Effector memory CD4-positive, alpha-beta T cell (primary cell): ENCODE results near the gene USP32.
"Not testable (repeated sequence)": the region's sequence is repeated elsewhere in the genome, so short reads cannot be mapped to it uniquely, and the experiment has no call there.

ENCODE experiments used
- DNase-seq, 3 donors: peaks; one replicate each; pipeline ENCODE4 v3.0.0-alpha.2; 2020
- H3K27ac ChIP-seq: 2 replicates; pipeline ENCODE4 v1.7.0; 2013; ENCODE audit warnings: mild to moderate bottlenecking, low read length, moderate library complexity; ENCODE audit not compliant: insufficient read depth, poor library complexity, severe bottlenecking
- H3K27me3 ChIP-seq: replicated peaks from 2 replicates; pipeline ENCODE4 v1.7.0; 2013; ENCODE audit warnings: mild to moderate bottlenecking, low read length; ENCODE audit not compliant: insufficient read depth, control insufficient read depth, poor library complexity, severe bottlenecking
- H3K36me3 ChIP-seq: 2 replicates; pipeline ENCODE4 v1.7.0; 2013; ENCODE audit warnings: mild to moderate bottlenecking, low read length, moderate library complexity; ENCODE audit not compliant: control insufficient read depth, insufficient read depth
- H3K4me1 ChIP-seq: 2 replicates; pipeline ENCODE4 v1.7.0; 2013; ENCODE audit warnings: low read length, mild to moderate bottlenecking; ENCODE audit not compliant: control insufficient read depth, insufficient read depth, poor library complexity, severe bottlenecking
- H3K4me3 ChIP-seq: 2 replicates; pipeline ENCODE4 v1.7.0; 2013; ENCODE audit warnings: low read length, low read depth, mild to moderate bottlenecking; ENCODE audit not compliant: insufficient read depth, poor library complexity, severe bottlenecking
- H3K9me3 ChIP-seq: 2 replicates; pipeline ENCODE4 v1.7.0; 2013; ENCODE audit warnings: mild to moderate bottlenecking, low read length, moderate library complexity; ENCODE audit not compliant: control insufficient read depth

Gene USP32

DNA sequence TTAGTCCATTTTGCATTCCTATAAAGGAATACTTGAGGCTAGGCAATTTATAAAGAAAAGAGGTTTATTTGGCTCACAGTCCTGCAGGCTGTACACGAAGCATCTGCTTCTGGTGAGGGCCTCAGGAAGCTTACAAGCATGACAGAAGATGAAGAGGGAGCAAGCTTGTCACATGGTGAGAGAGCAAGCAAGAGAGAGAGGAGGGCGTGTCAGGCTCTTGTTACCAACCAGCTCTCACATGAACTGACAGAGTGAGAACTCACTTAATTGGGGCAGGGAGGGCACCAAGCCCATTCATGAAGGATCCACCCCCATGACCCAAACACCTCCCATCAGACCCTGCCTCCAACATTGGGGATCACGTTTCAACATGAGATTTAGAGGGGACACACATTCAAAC is 31.9 kb upstream of the USP32 start:
- no peaks in the 10 kb centered on the region for H3K36me3 ChIP-seq
- H3K27ac ChIP-seq = no peak overlapping the region
- H3K4me1 ChIP-seq = no peaks in the 10 kb centered on the region
- DNase-seq = no peak
- no peaks in the 10 kb centered on the region for H3K9me3 ChIP-seq
- no peak overlapping the region for H3K4me3 ChIP-seq
- no peaks in the 10 kb centered on the region for H3K27me3 ChIP-seq

DNA sequence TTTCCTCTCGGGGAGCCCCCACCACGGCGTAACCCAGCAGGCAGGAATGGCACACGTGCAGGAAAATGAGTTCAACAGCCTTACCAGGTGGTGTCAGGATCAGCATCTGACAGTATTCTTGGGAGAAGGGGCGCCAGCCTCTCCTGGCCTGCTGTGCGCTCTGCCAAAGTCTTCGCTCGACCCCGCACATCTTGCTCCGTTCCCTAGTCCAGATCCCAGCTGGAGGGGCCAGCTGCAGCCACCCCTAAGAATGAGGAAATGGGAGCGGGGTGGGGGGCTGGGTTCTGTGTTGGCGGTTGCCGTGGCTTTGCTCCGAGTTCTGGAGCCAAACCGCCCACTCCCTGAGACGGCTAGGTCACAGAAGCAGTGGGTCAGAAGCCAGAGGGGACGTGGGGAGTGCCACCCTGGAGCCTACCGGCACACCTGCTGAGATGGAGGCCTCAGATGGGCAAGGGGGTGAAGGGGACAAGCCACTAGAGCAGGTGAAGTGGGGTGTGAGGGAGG is 30.3 kb upstream of the USP32 start, which contains the start of gene CHCT1:
Gene CHCT1, plus strand, starts transcription at position 328 of the 504 bp plus-strand sequence. Its CDS starts 104 bp downstream, at position 432.
- Histone ChIP-seq H3K9me3 (no peaks in the 10 kb centered on the region), H3K4me1 (no peaks in the 10 kb centered on the region), H3K27me3 (no peaks in the 10 kb centered on the region), H3K36me3 (no peaks in the 10 kb centered on the region), H3K27ac (peak within 1 kb of the TSS; percentile 45), H3K4me3 (peak within 1 kb of the TSS; percentile 72)
- no peak for DNase-seq

GRCh38 chr17:60421273-60422161 is 29.6 kb upstream of the USP32 start:
- Histone ChIP-seq H3K27ac (peak overlapping the region; percentile 45), H3K4me1 (no peaks in the 10 kb centered on the region), H3K27me3 (no peaks in the 10 kb centered on the region), H3K4me3 (peak overlapping the region; percentile 72), H3K36me3 (no peaks in the 10 kb centered on the region), H3K9me3 (no peaks in the 10 kb centered on the region)
- DNase-seq = peak; percentile 34 to 54 (median 46)

- not testable (repeated sequence) for DNase-seq, H3K27ac ChIP-seq, H3K9me3 ChIP-seq, H3K4me3 ChIP-seq, H3K27me3 ChIP-seq, H3K36me3 ChIP-seq, H3K4me1 ChIP-seq
Measured at GRCh38 chr17:60419875-60420274, 27.9 kb upstream of the USP32 start.

DNA sequence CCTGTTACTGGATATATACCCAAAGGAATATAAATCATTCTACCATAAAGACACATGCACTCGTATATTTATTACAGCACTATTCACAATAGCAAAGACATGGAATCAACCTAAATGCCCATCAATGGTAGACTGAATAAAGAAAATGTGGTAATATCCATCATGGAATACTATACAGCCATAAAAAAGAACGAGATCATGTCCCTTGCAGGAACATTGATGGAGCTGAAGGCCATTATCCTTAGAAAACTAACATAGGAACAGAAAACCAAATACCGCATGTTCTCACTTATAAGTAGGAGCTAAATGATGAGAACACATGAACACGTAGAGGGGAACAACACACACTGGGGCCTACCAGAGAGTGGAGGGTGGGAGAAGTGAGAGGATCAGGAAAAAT is 27.1 kb upstream of the USP32 start:
- not testable (repeated sequence) for H3K27ac ChIP-seq, H3K36me3 ChIP-seq, DNase-seq, H3K4me3 ChIP-seq, H3K27me3 ChIP-seq, H3K9me3 ChIP-seq, H3K4me1 ChIP-seq

DNA sequence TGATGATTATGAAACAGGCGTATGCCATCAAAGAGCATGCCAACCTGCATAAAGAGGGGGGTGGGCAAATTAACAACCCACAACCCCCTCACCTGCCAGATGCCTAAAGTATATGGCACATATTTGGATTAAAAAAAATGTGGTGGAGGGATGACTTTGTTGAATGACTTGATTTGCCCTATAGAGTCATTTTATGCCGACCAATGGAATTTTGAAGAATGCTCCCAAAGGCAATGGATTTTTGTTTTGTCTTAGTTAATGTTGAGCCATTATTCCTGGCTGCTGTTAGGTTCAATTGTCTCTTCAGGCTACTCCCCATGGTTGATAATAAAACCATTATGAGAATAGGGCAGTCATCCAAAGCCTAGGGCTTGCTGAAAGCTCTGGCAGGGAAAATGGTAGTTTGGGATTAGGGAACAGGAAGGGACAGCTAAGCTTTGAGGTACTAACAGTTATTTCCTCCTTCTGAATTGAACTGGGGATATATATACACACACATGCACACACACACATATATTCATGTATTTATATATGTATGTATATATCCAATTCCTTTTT is 24.5 kb upstream of the USP32 start:
- Histone ChIP-seq H3K9me3 (no peaks in the 10 kb centered on the region), H3K27me3 (no peaks in the 10 kb centered on the region), H3K36me3 (no peaks in the 10 kb centered on the region), H3K27ac (no peak overlapping the region), H3K4me3 (no peak overlapping the region), H3K4me1 (no peaks in the 10 kb centered on the region)
- no peak for DNase-seq

DNA sequence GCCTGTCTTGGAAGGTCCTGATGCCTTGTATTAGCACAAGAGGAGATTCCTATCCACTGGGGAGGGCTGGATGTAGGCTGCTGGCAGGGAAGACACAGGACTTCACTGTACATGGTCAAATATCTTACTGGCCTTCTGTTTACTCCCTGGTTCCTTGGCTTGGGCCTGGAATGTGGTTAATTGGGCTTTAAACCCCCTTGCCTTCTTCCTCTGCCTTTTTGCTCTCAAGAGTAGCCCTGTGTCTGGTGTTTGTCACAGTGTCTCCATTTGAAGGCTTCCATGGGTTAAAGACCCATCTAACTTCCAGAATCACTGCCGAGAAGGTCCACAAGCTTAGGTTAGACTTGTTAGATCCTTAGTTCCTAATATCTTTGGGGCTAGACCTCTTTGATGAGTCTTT is 23.2 kb upstream of the USP32 start:
- no peak for DNase-seq
- H3K27me3 ChIP-seq = no peaks in the 10 kb centered on the region
- H3K36me3 ChIP-seq = no peaks in the 10 kb centered on the region
- no peaks in the 10 kb centered on the region for H3K4me1 ChIP-seq
- H3K27ac ChIP-seq = no peak overlapping the region
- H3K9me3 ChIP-seq = no peaks in the 10 kb centered on the region
- H3K4me3 ChIP-seq = no peak overlapping the region

GRCh38 chr17:60412701-60413100 is 20.8 kb upstream of the USP32 start:
- Histone ChIP-seq H3K27ac (no peak overlapping the region), H3K9me3 (no peaks in the 10 kb centered on the region), H3K36me3 (no peaks in the 10 kb centered on the region), H3K4me1 (no peaks in the 10 kb centered on the region), H3K27me3 (no peaks in the 10 kb centered on the region), H3K4me3 (no peak overlapping the region)
- no peak for DNase-seq

DNA sequence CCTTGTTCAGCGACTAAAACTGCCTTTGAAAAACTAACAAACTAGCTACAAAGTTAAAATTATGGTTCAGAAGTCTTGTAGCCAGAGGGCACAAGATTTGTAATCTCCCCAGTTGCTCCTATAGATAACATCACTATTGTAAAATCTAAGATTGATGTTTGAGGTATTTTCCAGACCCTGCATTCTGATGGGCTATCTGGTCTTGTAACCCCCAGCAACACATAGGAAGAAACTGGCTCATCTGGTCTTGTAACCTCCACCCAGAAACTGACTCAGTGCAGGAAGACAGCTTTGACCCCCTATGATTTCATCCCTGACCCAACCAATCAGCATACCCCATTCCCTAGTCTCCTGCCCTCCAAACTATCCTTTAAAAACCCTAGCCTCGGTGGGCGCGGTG is 18.1 kb upstream of the USP32 start:
- no peaks in the 10 kb centered on the region for H3K9me3 ChIP-seq
- no peaks in the 10 kb centered on the region for H3K36me3 ChIP-seq
- H3K4me1 ChIP-seq = no peaks in the 10 kb centered on the region
- no peak for DNase-seq
- no peaks in the 10 kb centered on the region for H3K27me3 ChIP-seq
- H3K27ac ChIP-seq = no peak overlapping the region
- no peak overlapping the region for H3K4me3 ChIP-seq

- no peaks in the 10 kb centered on the region for H3K27me3 ChIP-seq
- H3K9me3 ChIP-seq = no peaks in the 10 kb centered on the region
- H3K36me3 ChIP-seq = no peaks in the 10 kb centered on the region
- H3K4me3 ChIP-seq = no peak overlapping the region
- H3K4me1 ChIP-seq = no peaks in the 10 kb centered on the region
- H3K27ac ChIP-seq = no peak overlapping the region
- no peak for DNase-seq
Measured at GRCh38 chr17:60406887-60407286, 15.0 kb upstream of the USP32 start.
